ENCODE measurements around the gene EPSTI1.
"Not testable (repeated sequence)": the region's sequence is repeated elsewhere in the genome, so short reads cannot be mapped to it uniquely, and the experiment has no call there.

EPSTI1 gene

GRCh38 chr13:42992764-42993122 lies 702 bp upstream of the EPSTI1 start:
- peak; percentile 39 to 62 for DNase-seq
- Histone ChIP-seq H2AK5ac (ENCODE audit: low read length) (no peak overlapping the region), H3K79me2 (ENCODE audit: control insufficient read depth, insufficient read depth, low read length, poor library complexity) (peaks cover 3% of the 10 kb centered on the region), H3K4ac (ENCODE audit: low read depth, low read length) (no peak overlapping the region), H4K91ac (ENCODE audit: low read depth, low read length) (peak overlapping the region; percentile 8), H3K27ac (ENCODE audit: low read depth, low read length) (peak overlapping the region; percentile 93), H3K4me1 (ENCODE audit: control insufficient read depth in 1 of 2, insufficient read depth in 2 of 2, low read length in 2 of 2) (peaks cover 9 to 13% of the 10 kb centered on the region in 2 experiments), H3K79me1 (ENCODE audit: low read length) (peaks cover 23% of the 10 kb centered on the region), H2AFZ (ENCODE audit: insufficient read depth, low read length, poor library complexity) (no peak overlapping the region), H3K9me3 (ENCODE audit: insufficient read depth, low read depth, low read length) (no peaks in the 10 kb centered on the region), H2BK5ac (ENCODE audit: low read depth, low read length, poor library complexity) (no peak overlapping the region), H3K4me2 (ENCODE audit: low read length) (no peak overlapping the region), H3K27me3 (ENCODE audit: insufficient read depth, low read length) (no peaks in the 10 kb centered on the region), H3K9ac (ENCODE audit: low read length) (no peak overlapping the region), H3K23ac (ENCODE audit: low read length) (no peak overlapping the region), H3K36me3 (ENCODE audit: control insufficient read depth in 1 of 2, insufficient read depth in 2 of 2, low read length in 2 of 2) (no peaks in the 10 kb centered on the region), H3K4me3 (ENCODE audit: low read depth, low read length) (no peak overlapping the region), H2BK120ac (ENCODE audit: insufficient read depth, low read length, poor library complexity) (peak overlapping the region; percentile 5), H3K18ac (ENCODE audit: low read length) (no peak overlapping the region), H4K12ac (ENCODE audit: low read depth, low read length) (no peak overlapping the region), H2BK12ac (ENCODE audit: low read length) (no peak overlapping the region), H3K14ac (ENCODE audit: low read length) (no peak overlapping the region), H4K8ac (ENCODE audit: low read depth, low read length) (no peak overlapping the region)
- WGBS (ENCODE audit: extremely low coverage, insufficient coverage, insufficient read length) = no CpG with 5 or more reads among the region's 4 CpGs

DNA sequence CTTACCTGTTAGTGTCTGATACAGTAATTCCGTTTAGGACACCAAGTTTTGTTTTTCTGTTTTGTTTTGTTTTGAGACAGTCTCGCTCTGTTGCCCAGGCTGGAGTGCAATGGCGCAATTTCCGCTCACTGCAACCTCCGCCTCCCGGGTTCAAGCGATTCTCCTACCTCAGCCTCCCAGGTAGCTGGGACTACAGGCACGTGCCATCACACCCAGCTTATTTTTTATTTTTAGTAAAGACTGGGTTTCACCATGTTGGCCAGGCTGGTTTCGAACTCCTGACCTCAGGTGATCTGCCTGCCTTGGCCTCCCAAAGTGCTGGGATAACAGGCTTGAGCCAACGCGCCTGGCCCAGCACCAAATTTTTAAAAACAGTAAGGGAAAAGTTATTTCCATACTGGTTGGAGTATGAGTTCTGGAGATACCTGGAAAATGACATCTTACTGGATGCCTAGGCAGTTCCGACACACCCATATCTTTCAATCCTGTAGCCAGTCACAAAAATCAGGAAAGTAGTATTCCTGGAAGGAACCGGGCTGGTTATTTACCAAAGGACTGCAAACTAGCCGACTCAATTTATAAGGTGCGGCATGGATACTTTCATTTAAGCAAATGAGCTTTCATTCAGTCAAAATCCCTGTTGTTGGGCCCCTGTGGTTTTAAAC lies 676 bp downstream of the EPSTI1 start:
- peak overlapping the region; percentile 92 for H2AFZ ChIP-seq (ENCODE audit: insufficient read depth, low read length, poor library complexity)
- not testable (repeated sequence) for H3K9me3 ChIP-seq (ENCODE audit: insufficient read depth, low read depth, low read length); H3K23ac ChIP-seq (ENCODE audit: low read length); H3K27me3 ChIP-seq (ENCODE audit: insufficient read depth, low read length); H3K4me3 ChIP-seq (ENCODE audit: low read depth, low read length); H3K36me3 ChIP-seq (ENCODE audit: control insufficient read depth in 1 of 2, insufficient read depth in 2 of 2, low read length in 2 of 2); H4K12ac ChIP-seq (ENCODE audit: low read depth, low read length); H3K9ac ChIP-seq (ENCODE audit: low read length); H3K79me2 ChIP-seq (ENCODE audit: control insufficient read depth, insufficient read depth, low read length, poor library complexity)
- H4K91ac ChIP-seq (ENCODE audit: low read depth, low read length) = peak overlapping the region; percentile 99
- H3K14ac ChIP-seq (ENCODE audit: low read length) = peak overlapping the region; percentile 91
- peaks cover 22% of the 10 kb centered on the region for H3K79me1 ChIP-seq (ENCODE audit: low read length)
- peak; percentile 49 to 82 for DNase-seq
- H3K4me2 ChIP-seq (ENCODE audit: low read length) = peak overlapping the region; percentile 58
- peaks cover 9 to 11% of the 10 kb centered on the region in 2 experiments for H3K4me1 ChIP-seq (ENCODE audit: control insufficient read depth in 1 of 2, insufficient read depth in 2 of 2, low read length in 2 of 2)
- no CpG with 5 or more reads among the region's 15 CpGs for WGBS (ENCODE audit: extremely low coverage, insufficient coverage, insufficient read length)
- H3K27ac ChIP-seq (ENCODE audit: low read depth, low read length) = peak overlapping the region; percentile 93
- peak overlapping the region; percentile 90 for H4K8ac ChIP-seq (ENCODE audit: low read depth, low read length)
- peak overlapping the region; percentile 42 for H3K18ac ChIP-seq (ENCODE audit: low read length)
- H2AK5ac ChIP-seq (ENCODE audit: low read length) = peak overlapping the region; percentile 57
- H3K4ac ChIP-seq (ENCODE audit: low read depth, low read length) = peak overlapping the region; percentile 94
- H2BK120ac ChIP-seq (ENCODE audit: insufficient read depth, low read length, poor library complexity) = peak overlapping the region; percentile 98
- peak overlapping the region; percentile 97 for H2BK5ac ChIP-seq (ENCODE audit: low read depth, low read length, poor library complexity)
- H2BK12ac ChIP-seq (ENCODE audit: low read length) = peak overlapping the region; percentile 99

GRCh38 chr13:42990291-42991232 lies 1.5 kb downstream of the EPSTI1 start:
- Histone ChIP-seq H2AK5ac (ENCODE audit: low read length) (peak overlapping the region; percentile 44), H3K4me1 (ENCODE audit: control insufficient read depth in 1 of 2, insufficient read depth in 2 of 2, low read length in 2 of 2) (peaks cover 14 to 16% of the 10 kb centered on the region in 2 experiments), H4K91ac (ENCODE audit: low read depth, low read length) (peak overlapping the region; percentile 99), H3K36me3 (ENCODE audit: control insufficient read depth in 1 of 2, insufficient read depth in 2 of 2, low read length in 2 of 2) (no peaks in the 10 kb centered on the region), H3K27me3 (ENCODE audit: insufficient read depth, low read length) (no peaks in the 10 kb centered on the region), H2BK120ac (ENCODE audit: insufficient read depth, low read length, poor library complexity) (peak overlapping the region; percentile 21), H3K18ac (ENCODE audit: low read length) (peak overlapping the region; percentile 42), H3K4me2 (ENCODE audit: low read length) (peak overlapping the region; percentile 42), H2BK12ac (ENCODE audit: low read length) (peak overlapping the region; percentile 99), H3K79me2 (ENCODE audit: control insufficient read depth, insufficient read depth, low read length, poor library complexity) (peaks cover 5% of the 10 kb centered on the region), H3K79me1 (ENCODE audit: low read length) (peaks cover 29% of the 10 kb centered on the region), H3K4me3 (ENCODE audit: low read depth, low read length) (no peak overlapping the region), H3K4ac (ENCODE audit: low read depth, low read length) (no peak overlapping the region), H3K9me3 (ENCODE audit: insufficient read depth, low read depth, low read length) (no peaks in the 10 kb centered on the region), H2BK5ac (ENCODE audit: low read depth, low read length, poor library complexity) (peak overlapping the region; percentile 97), H3K27ac (ENCODE audit: low read depth, low read length) (peak overlapping the region; percentile 3), H4K12ac (ENCODE audit: low read depth, low read length) (no peak overlapping the region), H3K9ac (ENCODE audit: low read length) (no peak overlapping the region), H3K23ac (ENCODE audit: low read length) (no peak overlapping the region), H2AFZ (ENCODE audit: insufficient read depth, low read length, poor library complexity) (no peak overlapping the region), H3K14ac (ENCODE audit: low read length) (peak overlapping the region; percentile 21), H4K8ac (ENCODE audit: low read depth, low read length) (peak overlapping the region; percentile 30)
- DNase-seq = peak in 1 of 2 donors; percentile 43
- no CpG with 5 or more reads among the region's 10 CpGs for WGBS (ENCODE audit: extremely low coverage, insufficient coverage, insufficient read length)

GRCh38 chr13:42986176-42986574 lies 5.9 kb downstream of the EPSTI1 start:
- Histone ChIP-seq H3K4me2 (ENCODE audit: low read length) (no peak overlapping the region), H3K27me3 (ENCODE audit: insufficient read depth, low read length) (no peaks in the 10 kb centered on the region), H3K4me3 (ENCODE audit: low read depth, low read length) (no peak overlapping the region), H4K8ac (ENCODE audit: low read depth, low read length) (peak overlapping the region; percentile 58), H3K9ac (ENCODE audit: low read length) (no peak overlapping the region), H2BK5ac (ENCODE audit: low read depth, low read length, poor library complexity) (peak overlapping the region; percentile 44), H2BK12ac (ENCODE audit: low read length) (peak overlapping the region; percentile 47), H2AFZ (ENCODE audit: insufficient read depth, low read length, poor library complexity) (no peak overlapping the region), H2BK120ac (ENCODE audit: insufficient read depth, low read length, poor library complexity) (peak overlapping the region; percentile 74), H3K36me3 (ENCODE audit: control insufficient read depth in 1 of 2, insufficient read depth in 2 of 2, low read length in 2 of 2) (no peaks in the 10 kb centered on the region), H3K4me1 (ENCODE audit: control insufficient read depth in 1 of 2, insufficient read depth in 2 of 2, low read length in 2 of 2) (peaks cover 6 to 16% of the 10 kb centered on the region in 2 experiments), H3K9me3 (ENCODE audit: insufficient read depth, low read depth, low read length) (no peaks in the 10 kb centered on the region), H3K79me2 (ENCODE audit: control insufficient read depth, insufficient read depth, low read length, poor library complexity) (peaks cover 2% of the 10 kb centered on the region), H3K4ac (ENCODE audit: low read depth, low read length) (peak overlapping the region; percentile 13), H4K91ac (ENCODE audit: low read depth, low read length) (peak overlapping the region; percentile 40), H3K23ac (ENCODE audit: low read length) (no peak overlapping the region), H2AK5ac (ENCODE audit: low read length) (peak overlapping the region; percentile 9), H3K27ac (ENCODE audit: low read depth, low read length) (peak overlapping the region; percentile 0), H3K18ac (ENCODE audit: low read length) (peak overlapping the region; percentile 82), H3K14ac (ENCODE audit: low read length) (peak overlapping the region; percentile 38), H4K12ac (ENCODE audit: low read depth, low read length) (no peak overlapping the region), H3K79me1 (ENCODE audit: low read length) (peaks cover 25% of the 10 kb centered on the region)
- WGBS (ENCODE audit: extremely low coverage, insufficient coverage, insufficient read length) = no CpG with 5 or more reads among the region's 7 CpGs
- DNase-seq = no peak

Measured in trophoblast cell (in vitro differentiated cells and primary cell).